A549 treated with Hydrocortisone at 1 μM for 4 hours (cell line): ENCODE results near the gene C9orf50. TPM values are rescaled to one million over a fixed set of nuclear protein-coding genes. Genes with fewer than 3 reads are reported as not detected.

Experiments
- total RNA-seq: library from RNA; stranded (reverse); fragments of 200-300 nt; extraction: Qiagen RNA extraction; gene quantifications from 5 replicates; pipeline ENCODE4 v1.2.3, GENCODE V29; 2022

C9orf50 gene, protein sequence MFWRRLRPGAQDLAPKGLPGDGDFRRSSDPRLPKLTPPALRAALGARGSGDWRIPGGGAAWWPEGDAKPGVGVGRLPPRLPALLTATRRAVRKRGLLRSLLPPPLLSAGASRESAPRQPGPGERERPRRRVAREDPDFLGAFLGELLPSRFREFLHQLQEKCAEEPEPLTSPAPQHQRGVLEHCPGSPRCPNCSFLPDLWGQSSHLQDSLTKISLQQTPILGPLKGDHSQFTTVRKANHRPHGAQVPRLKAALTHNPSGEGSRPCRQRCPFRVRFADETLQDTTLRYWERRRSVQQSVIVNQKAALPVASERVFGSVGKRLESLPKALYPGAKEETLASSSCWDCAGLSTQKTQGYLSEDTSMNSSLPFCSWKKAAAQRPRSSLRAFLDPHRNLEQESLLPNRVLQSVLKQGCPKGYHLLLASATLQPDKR
- total RNA-seq: 0.08 TPM in 1 of 5 replicates, not detected in the others

DNA sequence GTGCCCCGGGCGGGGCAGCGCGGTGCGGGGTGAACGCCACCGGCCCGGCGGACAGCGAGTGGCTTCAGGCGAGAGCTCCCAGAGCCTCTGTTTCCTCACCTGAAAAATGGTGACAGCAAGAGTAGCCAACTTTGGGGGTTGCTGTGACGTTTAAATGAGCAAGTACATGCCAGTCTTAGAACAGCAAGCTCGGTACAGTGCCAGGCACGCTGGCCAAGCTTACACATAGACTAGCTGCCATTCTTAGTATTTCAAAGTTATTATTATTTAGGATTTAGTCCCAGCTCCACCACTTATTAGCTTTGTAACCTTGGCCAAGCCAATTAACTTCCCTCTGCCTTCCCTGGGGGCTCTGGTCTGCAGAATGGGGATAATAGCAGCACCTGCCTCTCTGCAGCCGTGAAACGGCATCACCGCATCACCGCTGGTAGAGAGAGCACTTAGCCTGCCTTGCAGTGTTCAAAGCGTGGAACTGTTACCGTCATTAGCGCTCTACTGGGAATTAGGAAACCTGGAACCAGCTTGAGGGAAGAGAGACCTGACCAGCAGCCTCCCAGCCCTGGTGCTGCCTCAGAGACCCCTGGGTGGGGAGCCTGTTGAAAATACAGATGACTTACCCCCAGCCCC, at the start of gene C9orf50:
Gene C9orf50, minus strand, starts transcription at position 433 of the 627 bp plus-strand sequence. CDS start 527 bp downstream, outside the sequence.

DNA sequence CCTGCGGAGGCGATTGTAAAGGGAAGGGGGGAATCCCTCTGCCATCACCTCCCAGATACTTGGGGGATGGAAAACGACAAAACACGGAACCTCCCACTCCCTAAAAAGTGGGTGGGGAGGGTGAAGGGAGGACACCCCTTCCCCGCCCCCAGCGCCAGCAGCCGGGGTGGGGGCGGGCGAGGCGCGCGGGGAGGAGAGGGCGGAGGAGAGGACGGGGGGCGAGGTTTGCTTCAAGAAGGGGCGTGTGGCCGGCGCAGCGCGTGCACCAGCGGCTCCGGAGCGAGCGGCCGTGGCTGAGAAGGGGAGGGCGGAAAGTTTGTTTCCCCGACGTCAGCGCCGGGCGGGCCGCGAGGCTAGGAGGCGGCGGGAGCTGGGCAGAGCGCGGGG, 44.5 kb upstream of the C9orf50 start, which contains the start of gene PRRX2:
Gene PRRX2, plus strand, starts transcription at position 259 of the 387 bp plus-strand sequence. CDS start 221 bp downstream, outside the sequence.

DNA sequence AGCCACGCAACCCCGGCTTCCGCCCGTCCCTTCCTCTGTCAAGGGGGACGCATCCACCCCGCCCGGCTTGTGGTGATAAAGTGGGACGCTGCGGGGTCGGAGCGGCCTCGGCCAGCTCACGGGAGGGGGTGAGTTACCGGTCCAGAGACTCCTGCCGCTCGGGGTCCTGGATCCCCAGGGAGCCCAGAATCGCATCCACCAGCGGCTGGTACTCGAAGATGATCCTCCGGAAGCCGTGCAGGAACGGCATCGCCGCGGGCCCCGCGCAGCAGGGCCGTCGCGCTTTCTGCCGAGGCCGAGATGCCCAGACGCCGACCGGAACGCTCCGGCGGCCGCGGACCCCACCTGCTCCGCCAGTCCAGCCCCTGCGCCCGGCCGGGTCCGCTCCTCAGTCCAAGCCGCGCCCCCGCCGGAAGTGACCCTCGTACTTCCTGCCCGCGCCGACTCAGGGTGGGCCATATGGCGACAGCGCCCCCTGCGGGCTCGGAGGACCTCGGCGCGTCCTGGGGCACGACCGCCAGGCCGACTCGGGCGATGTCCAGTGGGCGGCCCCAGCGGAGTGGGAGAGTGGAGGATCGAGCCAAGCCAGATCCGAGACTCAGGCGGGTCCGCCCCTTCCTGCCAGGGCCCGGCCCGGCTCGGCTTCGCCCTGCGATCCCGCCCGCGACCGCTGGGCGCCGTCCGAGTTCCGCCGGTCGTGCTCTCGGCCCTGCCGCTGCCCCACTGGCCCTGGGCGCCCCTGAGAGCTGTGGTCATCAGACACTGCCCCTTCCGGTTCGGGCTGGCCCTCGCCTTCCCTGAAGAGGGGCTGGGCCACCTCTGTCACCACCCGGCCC, 21.1 kb upstream of the C9orf50 start, which contains the start of gene ASB6:
Gene ASB6, minus strand, starts transcription at position 402 of the 836 bp plus-strand sequence. Its CDS starts 152 bp downstream, at position 250.

DNA sequence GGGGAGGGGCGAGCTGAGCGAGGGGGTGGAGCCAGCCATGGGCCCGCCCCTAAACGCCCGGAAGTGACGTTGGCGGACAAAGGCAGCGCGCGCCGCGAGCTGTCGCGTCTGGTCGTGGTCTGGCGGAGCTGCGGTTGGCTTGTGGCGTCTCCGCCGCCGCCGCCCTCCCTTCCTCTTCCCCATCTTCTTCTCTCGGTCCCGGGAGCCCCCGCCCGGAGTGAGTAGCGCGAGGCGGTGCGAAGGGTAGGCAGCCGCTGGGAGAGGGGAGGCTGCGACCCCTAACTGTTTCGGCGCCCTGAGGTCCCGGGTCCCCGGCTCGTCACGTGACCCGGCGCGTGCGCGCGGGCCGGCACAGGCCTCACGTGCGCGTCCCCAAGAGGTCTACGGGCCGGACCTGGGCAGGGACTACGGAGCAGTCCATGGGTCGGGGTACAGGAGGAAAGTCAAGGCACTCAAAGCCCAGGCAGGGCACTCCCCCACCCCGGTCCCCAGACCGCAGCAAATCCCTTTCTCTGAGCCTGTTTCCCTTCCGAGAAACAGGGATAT, 5.3 kb upstream of the C9orf50 start, which contains the start of gene NTMT1:
Gene NTMT1, plus strand, starts transcription at position 85 of the 546 bp plus-strand sequence. CDS start 6,541 bp downstream, outside the sequence.

Other genes with a start within 250 kb of the C9orf50 start
- 85.6 to 101 TPM (median 90.1 TPM) in 5 replicates for gene NTMT1, start 5.1 kb upstream of the C9orf50 start, total RNA-seq
- 23.2 to 25.0 TPM (median 24.4 TPM) in 5 replicates for gene ASB6, start 21.1 kb upstream of the C9orf50 start, total RNA-seq
- 4.7 to 11.6 TPM (median 10.1 TPM) in 5 replicates for gene PRRX2, start 44.5 kb upstream of the C9orf50 start, total RNA-seq
- gene PTGES, start 131.9 kb upstream of the C9orf50 start, total RNA-seq: 149 to 184 TPM (median 164 TPM) in 5 replicates
- gene TOR1B, start 182.1 kb upstream of the C9orf50 start, total RNA-seq: 21.1 to 26.7 TPM (median 24.2 TPM) in 5 replicates
- 57.3 to 64.4 TPM (median 62.1 TPM) in 5 replicates for gene TOR1A, start 203.0 kb upstream of the C9orf50 start, total RNA-seq
- gene C9orf78, start 214.2 kb upstream of the C9orf50 start, total RNA-seq: 46.5 to 54.9 TPM (median 48.5 TPM) in 5 replicates
- 4.1 to 6.1 TPM (median 5.5 TPM) in 5 replicates for gene USP20, start 214.4 kb upstream of the C9orf50 start, total RNA-seq